Endothelial cell of coronary artery (primary cell): ENCODE measurements around the gene TMEM126B. TPM values are rescaled to one million over a fixed set of nuclear protein-coding genes. Genes with fewer than 3 reads are reported as not detected.

Experiments used
- total RNA-seq: library from RNA; depleted of rRNA; stranded (reverse); fragments of >200 nt; gene quantifications from 2 replicates; pipeline ENCODE4 v1.2.3, GENCODE V29; 2014

The TMEM126B gene
- total RNA-seq, result 51.2 and 54.3 TPM in 2 replicates

GRCh38 chr11:85627998-85628770, at the start of gene TMEM126B:
TMEM126B (plus strand) TSS chr11:85628593; CDS start chr11:85628608, 15 bp downstream.

GRCh38 chr11:85627332-85627997, 928 bp upstream of the TMEM126B start, which contains the start of gene DLG2:
DLG2 (minus strand) TSS chr11:85627344.

GRCh38 chr11:85647604-85648299, 19.4 kb downstream of the TMEM126B start, which contains the start of gene TMEM126A:
TMEM126A (plus strand) TSS chr11:85647967; CDS start chr11:85650256, 2,289 bp downstream.

GRCh38 chr11:85664615-85665481, 36.5 kb downstream of the TMEM126B start, which contains the start of gene CREBZF:
CREBZF (minus strand) TSS chr11:85665129; CDS start chr11:85664875, 254 bp downstream.

GRCh38 chr11:85685820-85686459, 57.5 kb downstream of the TMEM126B start, which contains the start of gene CCDC89:
CCDC89 (minus strand) TSS chr11:85686195; CDS start chr11:85686130, 65 bp downstream.

Other genes with a start within 250 kb of the TMEM126B start
- gene DLG2, start 1.2 kb upstream of the TMEM126B start, total RNA-seq, result 0.38 and 0.54 TPM in 2 replicates
- gene TMEM126A, start 19.4 kb downstream of the TMEM126B start, total RNA-seq, result 37.5 and 48.5 TPM in 2 replicates
- gene CREBZF, start 36.5 kb downstream of the TMEM126B start, total RNA-seq, result 23.8 and 37.8 TPM in 2 replicates
- 0.56 TPM in 1 of 2 replicates, not detected in the other for gene CCDC89, start 57.6 kb downstream of the TMEM126B start, total RNA-seq
- gene SYTL2, start 182.5 kb downstream of the TMEM126B start, total RNA-seq, result 0.63 and 1.5 TPM in 2 replicates
- gene CCDC83, start 226.8 kb downstream of the TMEM126B start, total RNA-seq, result not detected in 2 replicates